SW480 (cell line): Measurements from ENCODE around the gene DTHD1.

Source experiments
- DNase-seq: peaks from one replicate; pipeline ENCODE4 v3.0.0-alpha.2; 2016; ENCODE audit warnings: low spot score

Gene DTHD1

GRCh38 chr4:36348403-36348938 is 67.1 kb downstream of the DTHD1 start:
- DNase-seq, result no peak

DNA sequence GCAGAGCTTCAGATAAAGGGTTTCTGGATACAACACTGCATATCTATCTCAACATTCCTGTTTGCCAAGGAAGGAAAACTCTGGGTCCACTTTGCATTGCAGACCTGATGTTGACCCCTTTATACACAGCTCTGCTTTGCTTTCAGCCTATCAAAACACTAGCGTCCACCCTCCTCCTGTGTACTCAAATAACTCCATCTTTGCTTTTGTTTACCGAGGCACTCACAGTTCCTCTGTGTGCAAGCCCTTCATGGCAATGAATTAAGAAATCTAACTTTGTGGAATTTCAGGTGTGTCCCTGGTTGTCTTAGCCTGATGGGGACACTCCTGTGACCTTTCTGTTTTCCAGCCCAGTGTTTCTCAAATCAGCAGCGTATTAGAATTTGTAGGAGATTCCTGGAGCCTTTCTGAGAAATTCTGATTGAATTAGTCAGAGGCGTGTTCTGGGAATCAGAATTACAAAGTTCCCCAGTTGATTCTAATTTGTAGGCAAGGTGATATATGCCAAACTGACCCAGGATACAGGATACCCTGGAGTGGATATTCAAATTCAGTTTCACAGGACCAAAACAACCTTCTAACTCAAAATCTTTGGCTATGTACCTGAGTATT is 68.6 kb downstream of the DTHD1 start:
- no peak for DNase-seq

GRCh38 chr4:36351082-36351666 is 69.8 kb downstream of the DTHD1 start:
- DNase-seq, result peak; percentile 30

- DNase-seq, result no peak
Measured at GRCh38 chr4:36353998-36354397, 72.6 kb downstream of the DTHD1 start.

- DNase-seq, result no peak
Measured at GRCh38 chr4:36358173-36358572, 76.8 kb downstream of the DTHD1 start.

GRCh38 chr4:36360755-36361154 is 79.3 kb downstream of the DTHD1 start:
- DNase-seq, result no peak

GRCh38 chr4:36363024-36363423 is 81.6 kb downstream of the DTHD1 start:
- DNase-seq, result no peak

GRCh38 chr4:36374836-36375511 is 93.6 kb downstream of the DTHD1 start:
- no peak for DNase-seq

DNA sequence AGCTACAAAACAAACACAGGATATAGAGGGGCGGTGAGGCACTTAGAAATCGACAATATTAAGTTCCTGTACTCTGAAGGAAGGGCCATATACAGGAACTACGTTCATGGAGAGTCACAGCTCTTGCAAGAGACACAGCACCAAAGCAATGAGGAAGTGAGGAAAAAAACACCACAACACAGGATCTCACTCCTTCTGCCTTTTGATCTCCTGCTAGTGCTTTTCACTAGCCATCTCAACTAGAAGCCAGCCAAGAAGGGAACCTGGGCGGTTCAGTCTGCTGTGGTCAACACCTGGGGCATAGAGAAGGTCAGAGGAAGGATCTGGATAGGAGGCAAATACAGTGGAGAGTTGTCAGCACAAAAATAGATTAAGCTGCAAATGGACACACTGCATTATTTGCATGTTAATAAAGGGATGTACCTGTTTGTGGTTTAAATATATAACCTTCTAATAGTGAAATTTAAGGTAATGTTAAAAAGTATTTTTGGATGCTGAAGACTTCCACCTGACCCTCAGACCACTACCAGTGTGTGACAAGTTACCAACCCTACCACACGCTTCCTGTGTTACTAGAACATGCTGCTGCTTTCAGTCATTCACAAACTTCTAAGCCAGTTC is 104.6 kb downstream of the DTHD1 start:
- peak; percentile 14 for DNase-seq

DNA sequence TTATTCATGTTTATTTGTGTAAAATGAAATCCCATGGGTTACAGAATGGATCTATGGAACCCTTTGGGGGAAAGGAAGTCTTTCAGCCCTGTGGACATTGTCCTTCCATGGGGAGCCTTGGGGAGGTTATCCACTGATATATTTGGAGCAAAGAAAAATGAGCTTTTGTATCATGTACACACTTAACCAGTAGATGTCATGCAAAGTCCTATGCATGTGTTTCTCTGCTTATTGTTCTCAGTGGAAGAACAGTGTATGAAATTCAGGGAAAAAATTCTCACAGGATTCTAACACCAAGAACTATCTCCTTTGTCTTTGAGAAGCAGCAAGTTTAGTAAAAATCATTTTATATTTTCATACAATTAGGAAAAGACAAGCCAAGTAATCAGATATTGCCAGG is 105.3 kb downstream of the DTHD1 start:
- no peak for DNase-seq

GRCh38 chr4:36388710-36389109 is 107.3 kb downstream of the DTHD1 start:
- no peak for DNase-seq

DNA sequence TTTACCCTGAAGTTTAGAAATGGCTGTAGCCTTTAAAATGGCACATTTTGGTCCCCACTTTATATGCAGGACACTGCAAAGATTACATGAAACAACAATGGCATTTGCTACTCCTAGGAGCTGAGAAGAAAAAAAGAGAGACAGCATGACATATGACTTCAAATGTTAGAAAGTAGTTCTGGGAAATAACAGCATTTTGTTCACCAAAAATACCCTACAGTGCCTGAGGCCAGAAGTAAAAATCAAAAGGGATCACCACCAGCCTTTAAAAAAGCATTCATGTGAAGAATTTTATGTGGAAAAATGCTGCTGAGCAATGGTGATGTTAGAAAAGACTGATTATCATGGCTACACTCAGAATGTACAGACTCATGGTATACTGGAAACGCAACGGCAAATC is 110.0 kb downstream of the DTHD1 start:
- no peak for DNase-seq

GRCh38 chr4:36392024-36392423 is 110.6 kb downstream of the DTHD1 start:
- no peak for DNase-seq

GRCh38 chr4:36392916-36393315 is 111.5 kb downstream of the DTHD1 start:
- DNase-seq, result no peak
